Mammary epithelial cell (primary cell): ENCODE results near the gene BLOC1S6.

ENCODE experiments used
- CTCF ChIP-seq, 2 donors: IDR thresholded peaks in 1 of 2; conservative IDR thresholded peaks in 1 of 2; 2 replicates each; pipeline ENCODE4 v1.5.1; 2011 to 2012; ENCODE audit warnings: inconsistent platforms in 2 of 2, low read length in 2 of 2, mild to moderate bottlenecking in 2 of 2, control low read depth in 1 of 2, low read depth in 1 of 2; ENCODE audit not compliant: insufficient read depth in 1 of 2; ENCODE audit errors: extremely low read depth in 1 of 2
- EZH2 ChIP-seq: IDR thresholded peaks from 2 replicates; pipeline ENCODE4 v1.6.1; 2012; ENCODE audit warnings: low read length, inconsistent platforms, borderline replicate concordance

DNA sequence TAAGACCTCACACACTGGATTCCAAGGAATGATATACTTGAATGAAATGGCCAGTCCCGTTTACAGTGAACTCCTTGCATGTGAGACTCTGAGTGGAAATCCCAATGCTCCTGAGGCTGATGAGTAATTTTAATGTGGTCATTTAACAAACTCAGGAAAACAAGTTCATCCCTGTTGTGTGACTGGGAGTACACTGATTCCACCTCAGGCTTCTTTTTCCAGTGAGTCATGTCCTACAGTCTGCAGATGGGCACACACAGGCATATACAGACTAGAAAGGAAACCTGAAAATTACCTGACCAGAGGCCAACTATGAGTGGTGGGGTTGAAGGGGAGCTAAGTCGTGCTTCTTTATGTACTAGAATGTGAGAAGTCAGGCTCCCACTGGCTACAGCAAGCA, 53.4 kb downstream of the BLOC1S6 start:
- TF ChIP-seq CTCF (conservative IDR thresholded peaks at IDR 0.05 in 1 of 2, IDR thresholded peaks at IDR 0.05 in 1 of 2; ENCODE audit: extremely low read depth in 1 of 2, insufficient read depth in 1 of 2, low read depth in 1 of 2, low read length in 2 of 2) (no peak), EZH2 (no peak)
